Measurements from ENCODE around the gene SPIB. TPM values are rescaled to one million over a fixed set of nuclear protein-coding genes. Genes with fewer than 3 reads are reported as not detected.
"Not testable (repeated sequence)": the region's sequence is repeated elsewhere in the genome, so short reads cannot be mapped to it uniquely, and the experiment has no call there.

The SPIB gene
- total RNA-seq, 2 donors from 2014 or later: 1.6 to 2.1 TPM

DNA sequence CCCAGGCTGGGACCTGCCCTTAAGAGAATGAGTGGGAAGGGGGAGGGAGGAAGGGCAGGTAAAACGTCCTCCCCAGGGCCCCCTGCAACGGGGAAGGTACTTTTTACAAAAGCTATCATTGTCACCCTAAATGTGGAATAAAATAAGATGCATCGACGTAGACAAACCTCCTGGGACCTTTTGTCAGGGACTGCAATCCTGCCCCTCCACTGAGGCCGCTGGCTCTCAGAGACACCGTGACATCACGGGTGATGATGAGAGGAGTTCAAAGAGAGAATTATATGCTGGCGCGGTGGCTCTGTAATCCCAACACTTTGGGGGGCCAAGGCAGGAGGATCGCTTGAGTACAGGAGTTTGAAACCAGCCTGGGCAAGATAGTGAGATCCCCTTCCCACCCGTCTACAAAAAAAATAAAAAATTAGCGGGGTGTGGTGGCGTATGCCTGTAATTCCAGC lies 12.2 kb downstream of the SPIB start:
- Mint-ChIP-seq H3K9me3 (no peaks in the 10 kb centered on the region), H3K27me3 (ENCODE audit: low read depth) (peaks cover 44% of the 10 kb centered on the region), H3K36me3 (ENCODE audit: insufficient read depth in 2 of 2) (no peaks in the 10 kb centered on the region), H3K4me1 (ENCODE audit: low read depth) (peaks cover 20% of the 10 kb centered on the region), H3K4me3 (peak overlapping the region; percentile 91 to 92), H3K27ac (no peak overlapping the region)
- ATAC-seq (replicated peaks in 1 of 2) (no peak), DNase-seq (no peak)

DNA sequence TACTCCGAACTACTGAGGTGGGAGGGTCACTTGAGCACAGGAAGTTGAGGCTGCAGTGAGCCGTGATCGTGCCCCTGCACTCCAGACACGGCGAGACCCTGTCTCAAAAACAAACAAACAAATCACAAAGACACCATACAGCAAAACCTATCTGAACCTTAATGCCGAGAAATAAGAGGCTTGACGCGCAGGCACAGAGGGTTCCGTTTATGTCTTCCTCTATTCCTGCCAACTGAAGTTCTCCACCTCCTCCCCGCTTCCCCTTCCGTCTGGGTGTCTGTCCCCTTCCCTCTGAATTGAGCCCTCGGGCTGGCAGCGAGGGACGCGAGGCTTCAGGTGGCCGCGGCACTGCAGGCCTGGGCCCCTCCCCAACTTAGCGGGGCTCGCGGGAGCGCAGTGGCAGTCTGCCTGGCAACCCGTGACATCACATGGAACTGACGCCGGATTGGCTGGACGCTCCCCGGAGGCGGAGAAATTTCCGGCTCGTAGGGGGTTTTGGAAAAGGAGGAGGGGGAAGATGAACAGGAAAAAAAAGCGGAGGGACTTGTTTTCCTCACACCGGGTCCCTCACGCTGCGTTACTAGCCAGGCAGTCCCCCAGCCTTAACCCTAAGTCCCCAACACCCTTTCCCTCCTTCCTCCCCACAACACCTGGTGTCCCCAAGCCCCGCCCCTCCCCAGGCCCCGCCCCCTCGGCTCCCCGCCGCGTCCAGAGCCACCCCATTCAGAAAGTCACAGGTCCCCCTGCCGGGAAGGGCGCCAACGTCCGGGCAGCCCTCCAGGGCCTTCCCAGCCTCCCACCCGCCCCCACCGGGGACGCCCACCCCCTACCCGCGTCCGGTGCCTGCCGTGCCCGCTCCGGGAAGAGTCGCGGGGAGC lies 12.8 kb downstream of the SPIB start:
- Mint-ChIP-seq H3K36me3 (ENCODE audit: insufficient read depth in 2 of 2) (no peaks in the 10 kb centered on the region), H3K27me3 (ENCODE audit: low read depth) (peaks cover 51% of the 10 kb centered on the region), H3K4me1 (ENCODE audit: low read depth) (peaks cover 20% of the 10 kb centered on the region), H3K9me3 (no peaks in the 10 kb centered on the region), H3K4me3 (peak overlapping the region; percentile 91 to 92), H3K27ac (peak overlapping the region; percentile 61)
- peak; percentile 94 to 97 for ATAC-seq (replicated peaks in 1 of 2)
- peak; percentile 87 to 92 for DNase-seq

- Mint-ChIP-seq H3K4me1 (ENCODE audit: low read depth) (peaks cover 20% of the 10 kb centered on the region), H3K27me3 (ENCODE audit: low read depth) (peaks cover 56% of the 10 kb centered on the region), H3K36me3 (ENCODE audit: insufficient read depth in 2 of 2) (no peaks in the 10 kb centered on the region), H3K27ac (peak within 1 kb of the TSS; percentile 84), H3K9me3 (no peaks in the 10 kb centered on the region), H3K4me3 (peak within 1 kb of the TSS; percentile 91 to 92)
- ATAC-seq (replicated peaks in 1 of 2) (no peak), DNase-seq (no peak)
These were observed 13.7 kb downstream of the SPIB start, which contains the start of gene MYBPC2 for GRCh38 chr19:50432221-50433028. TSS of gene MYBPC2 (plus strand) at chr19:50432892. CDS start at chr19:50432954, 62 bp downstream.

GRCh38 chr19:50433201-50434180 lies 14.8 kb downstream of the SPIB start:
- no peak for ATAC-seq (replicated peaks in 1 of 2)
- H3K4me1 Mint-ChIP-seq (ENCODE audit: low read depth): peaks cover 20% of the 10 kb centered on the region
- peak overlapping the region; percentile 72 to 76 for H3K4me3 Mint-ChIP-seq
- peak overlapping the region; percentile 84 for H3K27ac Mint-ChIP-seq
- peaks cover 56% of the 10 kb centered on the region for H3K27me3 Mint-ChIP-seq (ENCODE audit: low read depth)
- no peak for DNase-seq
- H3K9me3 Mint-ChIP-seq: no peaks in the 10 kb centered on the region
- H3K36me3 Mint-ChIP-seq (ENCODE audit: insufficient read depth in 2 of 2): no peaks in the 10 kb centered on the region

- DNase-seq (no peak), ATAC-seq (replicated peaks in 1 of 2) (no peak)
- Mint-ChIP-seq H3K27me3 (ENCODE audit: low read depth) (peaks cover 46% of the 10 kb centered on the region), H3K4me3 (no peak overlapping the region), H3K9me3 (no peaks in the 10 kb centered on the region), H3K36me3 (ENCODE audit: insufficient read depth in 2 of 2) (no peaks in the 10 kb centered on the region), H3K27ac (no peak overlapping the region), H3K4me1 (ENCODE audit: low read depth) (peaks cover 14% of the 10 kb centered on the region)
These were observed 15.8 kb downstream of the SPIB start for GRCh38 chr19:50434525-50434924.

GRCh38 chr19:50435221-50435620 lies 16.5 kb downstream of the SPIB start:
- Mint-ChIP-seq H3K9me3 (no peaks in the 10 kb centered on the region), H3K36me3 (ENCODE audit: insufficient read depth in 2 of 2) (no peaks in the 10 kb centered on the region), H3K27me3 (ENCODE audit: low read depth) (peaks cover 44% of the 10 kb centered on the region), H3K4me3 (no peak overlapping the region), H3K4me1 (ENCODE audit: low read depth) (peaks cover 14% of the 10 kb centered on the region), H3K27ac (no peak overlapping the region)
- ATAC-seq (replicated peaks in 1 of 2): no peak
- DNase-seq: no peak

DNA sequence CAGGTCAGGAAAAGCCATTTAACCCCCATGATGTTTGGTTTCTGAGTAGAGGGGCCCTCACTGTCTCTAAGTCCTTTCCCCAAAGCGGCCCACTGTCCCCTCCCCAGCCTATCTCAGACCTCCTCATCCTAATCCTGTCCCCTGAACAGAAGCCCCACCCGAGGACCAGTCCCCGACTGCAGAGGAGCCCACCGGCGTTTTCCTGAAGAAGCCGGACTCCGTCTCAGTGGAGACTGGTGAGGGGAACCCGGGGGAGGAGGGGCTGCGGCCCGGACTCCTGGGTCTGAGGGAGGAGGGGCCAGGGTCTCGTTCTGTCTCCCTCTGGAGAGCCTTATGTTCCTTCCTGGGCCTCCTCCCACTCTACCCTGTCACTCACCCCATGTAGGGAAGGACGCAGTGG lies 16.9 kb downstream of the SPIB start:
- H3K4me1 Mint-ChIP-seq (ENCODE audit: low read depth): peaks cover 11% of the 10 kb centered on the region

GRCh38 chr19:50437862-50438449 lies 19.2 kb downstream of the SPIB start:
- Mint-ChIP-seq H3K27me3 (ENCODE audit: low read depth) (peaks cover 25% of the 10 kb centered on the region), H3K27ac (no peak overlapping the region), H3K4me3 (no peak overlapping the region)

More for the DNA sequence above, 16.9 kb downstream of the SPIB start:
- ATAC-seq (replicated peaks in 1 of 2) (no peak), DNase-seq (no peak)
- Mint-ChIP-seq H3K27ac (no peak overlapping the region), H3K27me3 (ENCODE audit: low read depth) (peaks cover 40% of the 10 kb centered on the region), H3K36me3 (ENCODE audit: insufficient read depth in 2 of 2) (no peaks in the 10 kb centered on the region), H3K9me3 (no peaks in the 10 kb centered on the region), H3K4me3 (no peak overlapping the region)

GRCh38 chr19:50439130-50439529 lies 20.4 kb downstream of the SPIB start:
- DNase-seq; H3K36me3 Mint-ChIP-seq (ENCODE audit: insufficient read depth in 2 of 2); H3K9me3 Mint-ChIP-seq: not testable (repeated sequence)

More at GRCh38 chr19:50437862-50438449, 19.2 kb downstream of the SPIB start:
- Mint-ChIP-seq H3K4me1 (ENCODE audit: low read depth) (no peaks in the 10 kb centered on the region), H3K36me3 (ENCODE audit: insufficient read depth in 2 of 2) (no peaks in the 10 kb centered on the region), H3K9me3 (no peaks in the 10 kb centered on the region)
- DNase-seq (no peak), ATAC-seq (replicated peaks in 1 of 2) (no peak)

GRCh38 chr19:50444059-50444458 lies 25.3 kb downstream of the SPIB start:
- Mint-ChIP-seq H3K27me3 (ENCODE audit: low read depth) (peaks cover 10% of the 10 kb centered on the region), H3K27ac (no peak overlapping the region), H3K9me3 (peaks cover 0 to 2% of the 10 kb centered on the region in 2 donors), H3K4me3 (no peak overlapping the region), H3K4me1 (ENCODE audit: low read depth) (no peaks in the 10 kb centered on the region), H3K36me3 (ENCODE audit: insufficient read depth in 2 of 2) (no peaks in the 10 kb centered on the region)
- ATAC-seq (replicated peaks in 1 of 2): no peak
- no peak for DNase-seq

More at GRCh38 chr19:50439130-50439529, 20.4 kb downstream of the SPIB start:
- ATAC-seq (replicated peaks in 1 of 2); H3K27ac Mint-ChIP-seq; H3K4me1 Mint-ChIP-seq (ENCODE audit: low read depth); H3K4me3 Mint-ChIP-seq: not testable (repeated sequence)
- H3K27me3 Mint-ChIP-seq (ENCODE audit: low read depth): peaks cover 23% of the 10 kb centered on the region

DNA sequence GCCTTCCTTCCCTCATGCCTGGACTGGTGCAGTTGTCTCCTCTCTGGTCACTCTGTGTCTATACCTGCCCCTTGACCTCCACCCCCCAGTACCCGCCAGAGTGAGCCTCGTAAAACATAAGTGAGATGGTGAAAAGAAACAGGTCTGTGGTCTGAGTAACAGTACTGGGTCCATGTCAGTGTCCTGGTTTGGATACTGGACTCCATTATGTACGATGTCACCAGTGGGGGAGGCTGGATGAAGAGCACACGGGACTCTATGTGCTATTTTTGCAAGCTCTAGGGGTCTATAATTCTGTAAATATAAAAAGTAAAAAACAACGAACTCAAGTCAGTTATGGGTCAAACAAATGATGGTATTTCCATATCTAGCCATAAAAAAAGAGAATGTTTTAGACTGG lies 28.3 kb downstream of the SPIB start:
- no peaks in the 10 kb centered on the region for H3K36me3 Mint-ChIP-seq (ENCODE audit: insufficient read depth in 2 of 2)
- H3K9me3 Mint-ChIP-seq: peaks cover 0 to 2% of the 10 kb centered on the region in 2 donors
- H3K27ac Mint-ChIP-seq: no peak overlapping the region
- H3K27me3 Mint-ChIP-seq (ENCODE audit: low read depth): peaks cover 18% of the 10 kb centered on the region
- no peak for DNase-seq
- H3K4me3 Mint-ChIP-seq: no peak overlapping the region
- H3K4me1 Mint-ChIP-seq (ENCODE audit: low read depth): no peaks in the 10 kb centered on the region
- no peak for ATAC-seq (replicated peaks in 1 of 2)

DNA sequence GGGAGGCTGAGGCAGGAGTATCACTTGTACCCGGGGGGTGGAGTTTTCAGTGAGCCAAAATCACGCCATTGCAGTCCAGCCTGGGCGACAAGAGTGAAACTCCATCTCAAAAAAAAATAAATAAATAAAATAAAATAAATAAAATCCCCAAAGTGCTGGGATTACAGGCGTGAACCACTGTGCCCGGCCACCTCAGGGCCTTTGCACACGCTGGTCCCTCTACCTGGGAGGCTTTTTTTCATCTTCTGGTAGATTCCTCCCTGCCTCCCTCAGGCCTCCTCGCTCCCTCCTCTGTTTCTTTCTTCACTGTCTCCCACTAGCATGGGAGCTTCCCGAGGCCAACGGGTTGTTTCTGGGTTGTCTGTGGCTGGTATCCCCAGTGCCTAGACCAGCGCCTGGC lies 29.0 kb downstream of the SPIB start:
- Mint-ChIP-seq H3K9me3 (peaks cover 0 to 2% of the 10 kb centered on the region in 2 donors), H3K4me3 (no peak overlapping the region), H3K4me1 (ENCODE audit: low read depth) (no peaks in the 10 kb centered on the region), H3K36me3 (ENCODE audit: insufficient read depth in 2 of 2) (no peaks in the 10 kb centered on the region), H3K27ac (no peak overlapping the region), H3K27me3 (ENCODE audit: low read depth) (peaks cover 18% of the 10 kb centered on the region)
- ATAC-seq (replicated peaks in 1 of 2): no peak
- DNase-seq: no peak

All from activated T-cell treated with anti-CD3 and anti-CD28 coated beads, Interleukin-2, amount 50 U/mL, for 72 hours (primary cell).